Esophagus muscularis mucosa (tissue), 4 donors: ENCODE measurements around the gene RPS6KA2. TPM values are rescaled to one million over a fixed set of nuclear protein-coding genes. Genes with fewer than 3 reads are reported as not detected.

Experiments
- DNase-seq: peaks from one replicate; pipeline ENCODE4 v3.0.0-alpha.2; 2017; ENCODE audit errors: extremely low spot score
- H3K27ac ChIP-seq, 4 donors: fragments of 200-600 bp; sonication (generic); replicated peaks in 1 of 4; 1 replicate in 3 of 4; 2 replicates in 1 of 4; pipeline ENCODE4 v1.5.1; 2016 to 2019; ENCODE audit warnings: mild to moderate bottlenecking in 1 of 4
- H3K27me3 ChIP-seq, 4 donors: fragments of 200-600 bp; sonication (generic); one replicate each; pipeline versions ENCODE4 v1.5.1 to v1.6.0; 2016 to 2019
- H3K36me3 ChIP-seq, 4 donors: fragments of 200-600 bp; sonication (generic); one replicate each; pipeline ENCODE4 v1.5.1; 2016 to 2019
- H3K4me1 ChIP-seq, 4 donors: fragments of 200-600 bp; sonication (generic); one replicate each; pipeline ENCODE4 v1.5.1; 2016 to 2019
- H3K4me3 ChIP-seq, 4 donors: fragments of 200-600 bp; sonication (generic); 1 replicate in 2 of 4; 2 replicates in 2 of 4; pipeline ENCODE4 v1.5.1; 2016 to 2019; ENCODE audit warnings: mild to moderate bottlenecking in 4 of 4, moderate library complexity in 1 of 4
- H3K9me3 ChIP-seq, 4 donors: fragments of 200-600 bp; sonication (generic); 1 replicate in 3 of 4; 2 replicates in 1 of 4; pipeline ENCODE4 v1.5.1; 2016 to 2019
- CTCF ChIP-seq, 3 experiments: fragments of 200-600 bp in 2 of 3; fragments of 450-650 bp in 1 of 3; sonication (generic) in 2 of 3; IDR thresholded peaks; one replicate each; pipeline ENCODE4 v1.5.1; 2017 to 2019; ENCODE audit warnings: antibody characterized with exemption in 3 of 3, mild to moderate bottlenecking in 2 of 3, moderate library complexity in 1 of 3
- EP300 ChIP-seq: sonication (generic); formaldehyde crosslinking; IDR thresholded peaks from one replicate; pipeline ENCODE4 v1.6.1; 2017; ENCODE audit warnings: antibody characterized with exemption
- POLR2A ChIP-seq: fragments of 450-650 bp; IDR thresholded peaks from one replicate; pipeline ENCODE4 v1.6.1; 2017; ENCODE audit warnings: antibody characterized with exemption, moderate library complexity, mild to moderate bottlenecking, low read depth
- POLR2AphosphoS5 ChIP-seq, 2 donors: sonication (generic); formaldehyde crosslinking; IDR thresholded peaks; one replicate each; pipeline ENCODE4 v1.6.1; 2017; ENCODE audit warnings: antibody characterized with exemption in 2 of 2
- WGBS: methylation state at CpG from one replicate; pipeline ENCODE4 v1.1.5; 2018; 5-methylcytosine and 5-hydroxymethylcytosine counted together
- intact Hi-C: fragments of 100-400 bp; cut with DNase I; formaldehyde crosslinking; loops from one replicate; pipeline ENCODE4 v1.15.1; 2023
- total RNA-seq, 4 donors: library from RNA; depleted of rRNA; stranded (reverse); fragments of >200 nt; gene quantifications; one replicate each; pipeline versions ENCODE4 v1.1.0 to v1.2.1, GENCODE V29; 2016

The RPS6KA2 gene
- total RNA-seq, 4 donors from 2014 or later, result 83.9 to 126 (median 112) TPM

DNA sequence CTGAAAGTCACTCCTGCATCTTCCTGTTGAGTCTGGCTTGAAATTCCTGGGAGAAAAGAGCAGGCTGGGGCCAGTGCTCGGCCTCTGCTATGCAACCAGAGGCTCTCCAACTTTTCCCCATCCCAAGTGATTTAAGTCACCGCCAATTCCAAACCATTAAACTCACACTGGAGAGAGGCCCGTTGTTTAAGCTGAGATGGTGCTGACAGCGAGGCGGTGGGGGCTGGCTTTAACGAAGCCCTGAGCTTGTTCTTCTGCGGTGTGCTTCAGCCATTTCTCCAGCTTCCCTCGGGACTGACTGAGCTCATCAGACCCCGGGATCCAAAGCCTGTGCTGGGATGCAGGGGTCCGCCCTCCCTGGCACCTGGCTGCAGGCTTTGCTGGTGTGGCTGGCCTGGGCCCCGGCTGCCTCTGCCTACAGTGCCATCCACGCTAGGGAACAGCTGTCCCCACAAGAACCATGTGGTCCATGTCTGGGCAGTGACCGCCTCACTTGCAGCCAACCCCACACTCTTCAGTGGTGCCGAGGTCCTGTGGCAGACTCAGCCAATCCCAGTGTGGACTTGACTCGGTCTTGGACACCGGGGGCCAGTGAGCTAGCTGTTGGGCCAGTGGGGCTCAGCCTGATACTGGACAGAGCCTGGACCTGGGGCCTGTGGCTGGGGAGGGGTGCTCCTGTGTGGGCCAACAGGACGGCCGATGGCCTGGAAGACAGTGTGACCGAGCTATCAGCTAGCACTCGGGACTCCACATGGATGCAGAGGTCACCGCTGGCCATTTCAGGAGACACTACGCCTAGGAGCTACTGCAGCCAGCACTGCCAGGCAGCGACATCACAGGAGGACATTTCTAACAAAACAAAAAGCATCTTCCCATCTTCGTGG is 61.7 kb downstream of the RPS6KA2 start:
- intact Hi-C loops, result no loop called here
- Histone ChIP-seq H3K4me1 (peaks cover 8 to 22% (median 12%) of the 10 kb centered on the region in 4 donors), H3K4me3 (no peak overlapping the region), H3K9me3 (peaks cover 0 to 2% (median 0%) of the 10 kb centered on the region in 4 donors), H3K36me3 (peaks cover 0 to 14% (median 0%) of the 10 kb centered on the region in 4 donors), H3K27ac (no peak overlapping the region), H3K27me3 (no peaks in the 10 kb centered on the region)
- WGBS, result 92% methylated on average over 12 of the region's 24 CpGs
- no peak for DNase-seq
- TF ChIP-seq POLR2AphosphoS5 (IDR thresholded peaks at IDR 0.05), result no peak
- no peak for TF ChIP-seq EP300
- TF ChIP-seq CTCF (IDR thresholded peaks at IDR 0.05), result no peak
- no peak for TF ChIP-seq POLR2A

DNA sequence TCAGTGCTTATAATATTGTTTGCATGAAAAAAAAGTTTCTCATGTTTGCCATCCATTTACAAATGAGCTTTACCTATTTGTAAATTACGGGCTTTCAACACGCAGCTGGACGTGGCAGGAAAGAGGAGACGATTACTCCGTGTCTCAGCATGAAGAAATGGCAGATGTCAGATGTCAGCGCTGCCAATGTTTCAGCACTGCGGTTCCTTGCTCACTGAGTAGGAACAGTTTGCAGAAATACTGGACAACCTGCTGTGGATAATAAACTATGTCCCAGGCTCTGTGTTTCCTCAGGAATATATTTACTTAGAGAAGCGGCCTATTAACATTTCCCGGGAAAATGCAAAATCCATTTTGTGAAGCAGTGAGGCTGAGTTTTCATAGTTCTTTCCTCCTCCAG is 63.2 kb downstream of the RPS6KA2 start:
- TF ChIP-seq POLR2A (no peak), POLR2AphosphoS5 (IDR thresholded peaks at IDR 0.05) (no peak), EP300 (no peak), CTCF (IDR thresholded peaks at IDR 0.05) (no peak)
- intact Hi-C loops, result no loop called here
- no peak overlapping the region for H3K4me3 ChIP-seq
- peaks cover 8 to 22% (median 12%) of the 10 kb centered on the region in 4 donors for H3K4me1 ChIP-seq
- H3K9me3 ChIP-seq, result peaks cover 0 to 13% (median 9%) of the 10 kb centered on the region in 4 donors
- H3K27me3 ChIP-seq, result no peaks in the 10 kb centered on the region
- no peak overlapping the region for H3K27ac ChIP-seq
- H3K36me3 ChIP-seq, result peaks cover 0 to 14% (median 0%) of the 10 kb centered on the region in 4 donors
- DNase-seq, result no peak
- 81% methylated on average over 9 of the region's 9 CpGs for WGBS

DNA sequence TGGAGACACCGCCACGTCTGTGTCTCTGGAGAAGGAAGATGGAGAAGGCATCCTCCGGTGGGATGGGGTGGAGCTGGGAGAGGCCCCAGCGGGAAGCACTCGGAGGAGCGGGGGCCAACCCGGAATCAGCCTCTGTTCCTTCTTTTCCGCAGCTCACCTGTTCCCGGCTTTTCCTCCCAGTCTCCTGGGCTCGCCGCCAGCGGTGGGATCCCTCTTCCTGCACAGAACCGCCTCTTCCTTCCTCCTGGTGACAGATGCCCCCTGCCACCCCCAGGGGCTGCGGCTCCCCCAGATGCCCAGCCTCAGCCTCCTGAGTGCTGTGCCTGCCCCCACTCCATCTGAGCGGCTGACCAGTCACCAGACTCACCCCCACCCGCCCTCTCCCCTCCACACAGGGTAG is 63.9 kb downstream of the RPS6KA2 start:
- no peaks in the 10 kb centered on the region for H3K27me3 ChIP-seq
- TF ChIP-seq EP300, result no peak
- no peak for TF ChIP-seq CTCF (IDR thresholded peaks at IDR 0.05)
- TF ChIP-seq POLR2A, result no peak
- TF ChIP-seq POLR2AphosphoS5 (IDR thresholded peaks at IDR 0.05), result no peak
- no peak overlapping the region for H3K27ac ChIP-seq
- 76% methylated on average over 7 of the region's 16 CpGs for WGBS
- no peak for DNase-seq
- intact Hi-C loops, result no loop called here
- peaks cover 0 to 14% (median 0%) of the 10 kb centered on the region in 4 donors for H3K36me3 ChIP-seq
- no peak overlapping the region for H3K4me3 ChIP-seq
- H3K4me1 ChIP-seq, result peaks cover 8 to 22% (median 13%) of the 10 kb centered on the region in 4 donors
- H3K9me3 ChIP-seq, result peaks cover 0 to 13% (median 9%) of the 10 kb centered on the region in 4 donors

DNA sequence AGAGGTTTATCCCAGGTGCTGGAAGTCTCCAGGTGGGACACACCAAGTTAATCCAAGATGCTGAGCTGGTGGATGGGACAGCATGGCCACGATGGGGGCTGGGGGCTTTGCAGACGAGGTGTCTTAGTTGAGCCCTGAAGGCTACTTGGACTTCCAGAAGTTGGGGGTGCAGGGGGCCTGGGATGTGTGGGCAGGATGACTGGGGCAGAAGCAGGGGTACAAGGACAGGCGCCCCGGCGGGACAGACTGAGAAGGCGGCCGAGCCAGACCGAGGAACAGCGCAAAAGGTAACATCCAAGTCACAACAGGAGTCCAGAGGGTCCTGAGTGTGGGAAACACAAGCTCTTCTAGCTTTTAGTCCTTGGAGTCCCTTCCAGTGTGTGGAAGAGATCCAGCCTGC is 64.3 kb downstream of the RPS6KA2 start:
- Histone ChIP-seq H3K27ac (no peak overlapping the region), H3K9me3 (peaks cover 0 to 13% (median 9%) of the 10 kb centered on the region in 4 donors), H3K4me3 (no peak overlapping the region), H3K36me3 (peaks cover 0 to 14% (median 0%) of the 10 kb centered on the region in 4 donors), H3K27me3 (no peaks in the 10 kb centered on the region), H3K4me1 (peaks cover 8 to 22% (median 15%) of the 10 kb centered on the region in 4 donors)
- TF ChIP-seq EP300 (no peak), POLR2A (no peak), CTCF (IDR thresholded peaks at IDR 0.05) (no peak), POLR2AphosphoS5 (IDR thresholded peaks at IDR 0.05) (no peak)
- intact Hi-C loops, result no loop called here
- no peak for DNase-seq
- 96% methylated on average over 9 of the region's 9 CpGs for WGBS
